Mucosa of rectum (tissue), 2 donors: ENCODE measurements around the gene KDM4B.

Experiments used
- H3K27ac ChIP-seq, 2 donors: one replicate each; pipeline ENCODE4 v1.7.0; 2013; ENCODE audit warnings: inconsistent platforms in 2 of 2, low read depth in 2 of 2, low read length in 2 of 2
- H3K27me3 ChIP-seq, 2 donors: one replicate each; pipeline ENCODE4 v1.7.0; 2013; ENCODE audit warnings: low read length in 2 of 2; ENCODE audit not compliant: control insufficient read depth in 2 of 2, insufficient read depth in 2 of 2
- H3K36me3 ChIP-seq, 2 donors: one replicate each; pipeline ENCODE4 v1.7.0; 2013; ENCODE audit warnings: low read length in 2 of 2; ENCODE audit not compliant: control insufficient read depth in 2 of 2, insufficient read depth in 2 of 2
- H3K4me1 ChIP-seq, 2 donors: one replicate each; pipeline ENCODE4 v1.7.0; 2013; ENCODE audit warnings: low read length in 2 of 2, mild to moderate bottlenecking in 1 of 2; ENCODE audit not compliant: control insufficient read depth in 2 of 2, insufficient read depth in 2 of 2
- H3K4me3 ChIP-seq, 2 donors: one replicate each; pipeline ENCODE4 v1.7.0; 2013; ENCODE audit warnings: low read length in 2 of 2
- H3K9ac ChIP-seq, 2 donors: one replicate each; pipeline ENCODE4 v1.7.0; 2013; ENCODE audit warnings: low read length in 2 of 2, low read depth in 1 of 2, mild to moderate bottlenecking in 1 of 2
- H3K9me3 ChIP-seq, 2 donors: one replicate each; pipeline ENCODE4 v1.7.0; 2013; ENCODE audit warnings: low read length in 2 of 2; ENCODE audit not compliant: control insufficient read depth in 2 of 2
- donor health status: healthy.
- donor health status: Normal muscosa, but diverticular disease.

KDM4B gene

GRCh38 chr19:5066768-5067167, 97.9 kb downstream of the KDM4B start:
- H3K36me3 ChIP-seq: peaks cover 13 to 21% of the 10 kb centered on the region in 2 donors
- H3K4me1 ChIP-seq: no peaks in the 10 kb centered on the region
- H3K4me3 ChIP-seq: no peak overlapping the region
- H3K9ac ChIP-seq: no peak overlapping the region
- peaks cover 0 to 4% of the 10 kb centered on the region in 2 donors for H3K9me3 ChIP-seq
- H3K27ac ChIP-seq: no peak overlapping the region
- H3K27me3 ChIP-seq: no peaks in the 10 kb centered on the region

- H3K4me1 ChIP-seq: no peaks in the 10 kb centered on the region
- no peak overlapping the region for H3K4me3 ChIP-seq
- no peaks in the 10 kb centered on the region for H3K27me3 ChIP-seq
- peaks cover 9 to 22% of the 10 kb centered on the region in 2 donors for H3K36me3 ChIP-seq
- H3K9ac ChIP-seq: no peak overlapping the region
- no peaks in the 10 kb centered on the region for H3K9me3 ChIP-seq
- no peak overlapping the region for H3K27ac ChIP-seq
Observed at GRCh38 chr19:5067678-5068077, 98.8 kb downstream of the KDM4B start.

GRCh38 chr19:5068233-5069072, 99.5 kb downstream of the KDM4B start:
- H3K4me3 ChIP-seq: no peak overlapping the region
- no peaks in the 10 kb centered on the region for H3K4me1 ChIP-seq
- no peak overlapping the region for H3K9ac ChIP-seq
- H3K27ac ChIP-seq: no peak overlapping the region
- peaks cover 8 to 18% of the 10 kb centered on the region in 2 donors for H3K36me3 ChIP-seq
- no peaks in the 10 kb centered on the region for H3K9me3 ChIP-seq
- no peaks in the 10 kb centered on the region for H3K27me3 ChIP-seq

GRCh38 chr19:5070331-5070730, 101.4 kb downstream of the KDM4B start:
- Histone ChIP-seq H3K27me3 (no peaks in the 10 kb centered on the region), H3K9ac (no peak overlapping the region), H3K36me3 (peaks cover 5 to 15% of the 10 kb centered on the region in 2 donors), H3K4me3 (no peak overlapping the region), H3K27ac (no peak overlapping the region), H3K9me3 (no peaks in the 10 kb centered on the region), H3K4me1 (no peaks in the 10 kb centered on the region)

GRCh38 chr19:5070930-5071329, 102.0 kb downstream of the KDM4B start:
- Histone ChIP-seq H3K9ac (no peak overlapping the region), H3K36me3 (peaks cover 5 to 15% of the 10 kb centered on the region in 2 donors), H3K27me3 (no peaks in the 10 kb centered on the region), H3K4me3 (no peak overlapping the region), H3K9me3 (no peaks in the 10 kb centered on the region), H3K27ac (no peak overlapping the region), H3K4me1 (no peaks in the 10 kb centered on the region)

GRCh38 chr19:5071579-5071978, 102.7 kb downstream of the KDM4B start:
- Histone ChIP-seq H3K9me3 (no peaks in the 10 kb centered on the region), H3K4me3 (no peak overlapping the region), H3K36me3 (peaks cover 7 to 12% of the 10 kb centered on the region in 2 donors), H3K27me3 (no peaks in the 10 kb centered on the region), H3K27ac (no peak overlapping the region), H3K9ac (no peak overlapping the region), H3K4me1 (no peaks in the 10 kb centered on the region)

- no peak overlapping the region for H3K27ac ChIP-seq
- H3K4me1 ChIP-seq: no peaks in the 10 kb centered on the region
Observed at GRCh38 chr19:5072115-5072514, 103.2 kb downstream of the KDM4B start.

GRCh38 chr19:5073153-5073844, 104.4 kb downstream of the KDM4B start:
- Histone ChIP-seq H3K9me3 (no peaks in the 10 kb centered on the region), H3K36me3 (peaks cover 19 to 23% of the 10 kb centered on the region in 2 donors), H3K27me3 (no peaks in the 10 kb centered on the region), H3K9ac (no peak overlapping the region), H3K4me1 (no peaks in the 10 kb centered on the region), H3K4me3 (no peak overlapping the region), H3K27ac (no peak overlapping the region)

More at GRCh38 chr19:5072115-5072514, 103.2 kb downstream of the KDM4B start:
- H3K9ac ChIP-seq: no peak overlapping the region
- H3K27me3 ChIP-seq: no peaks in the 10 kb centered on the region
- H3K9me3 ChIP-seq: no peaks in the 10 kb centered on the region
- H3K4me3 ChIP-seq: no peak overlapping the region
- peaks cover 11 to 16% of the 10 kb centered on the region in 2 donors for H3K36me3 ChIP-seq

GRCh38 chr19:5074407-5074806, 105.5 kb downstream of the KDM4B start:
- Histone ChIP-seq H3K36me3 (peaks cover 24 to 33% of the 10 kb centered on the region in 2 donors), H3K27ac (no peak overlapping the region), H3K9me3 (no peaks in the 10 kb centered on the region), H3K4me3 (no peak overlapping the region), H3K4me1 (no peaks in the 10 kb centered on the region), H3K27me3 (no peaks in the 10 kb centered on the region), H3K9ac (no peak overlapping the region)

- Histone ChIP-seq H3K27me3 (no peaks in the 10 kb centered on the region), H3K27ac (no peak overlapping the region), H3K4me3 (no peak overlapping the region), H3K9ac (no peak overlapping the region), H3K4me1 (no peaks in the 10 kb centered on the region), H3K36me3 (peaks cover 24 to 35% of the 10 kb centered on the region in 2 donors), H3K9me3 (no peaks in the 10 kb centered on the region)
Observed at GRCh38 chr19:5074830-5075394, 106.0 kb downstream of the KDM4B start.
